ENCODE measurements around the gene KLHL25. TPM values are rescaled to one million over a fixed set of nuclear protein-coding genes. Genes with fewer than 3 reads are reported as not detected.
"Not testable (repeated sequence)": the region's sequence is repeated elsewhere in the genome, so short reads cannot be mapped to it uniquely, and the experiment has no call there.

Gene KLHL25
- total and polyA plus RNA-seq, 2 of the 13 experiments (the other 11 are each of a cell fraction or from before 2014, with no cell fraction given), result 3.7 to 8.2 TPM

DNA sequence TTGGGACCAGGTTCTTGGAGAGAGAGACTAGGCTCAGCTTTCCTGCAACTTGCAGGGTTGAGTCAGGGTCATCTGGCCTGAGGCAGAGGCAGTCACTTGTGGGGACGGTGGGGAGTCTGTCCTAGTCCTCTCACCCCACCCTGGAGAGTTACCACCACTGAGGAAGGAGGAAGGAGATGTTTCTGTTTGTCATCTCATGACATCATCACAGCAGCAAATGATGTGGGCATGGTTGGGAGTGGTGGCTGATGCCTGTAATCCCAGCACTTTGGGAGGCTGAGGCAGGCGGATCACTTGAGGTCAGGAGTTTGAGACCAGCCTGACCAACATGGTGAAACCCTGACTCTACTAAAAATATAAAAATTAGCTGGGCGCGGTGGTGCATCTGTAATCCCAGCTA is 35.0 kb upstream of the KLHL25 start:
- intact Hi-C loops (cut with micrococcal nuclease; ENCODE audit: unreplicated experiment), result loop anchor here (5.0 to 10.0 kb wide), 2 partner anchors 215 to 532 kb away; no protein-coding TSS in a partner anchor
- POLR2A ChIA-PET; H3K9me3 ChIP-seq (ENCODE audit: low read length); BruUV-seq (replicated peaks); ATAC-seq; H3K27ac ChIP-seq (ENCODE audit: extremely low read length, insufficient read depth, low read length); H3K9ac ChIP-seq (ENCODE audit: insufficient read depth, low read depth, low read length); H3K36me3 ChIP-seq (replicated peaks in 1 of 2; ENCODE audit: control insufficient read depth in 1 of 2, insufficient read depth in 2 of 2, low read length in 2 of 2); H3K4me1 ChIP-seq (ENCODE audit: insufficient read depth, low read length); FAIRE-seq; H3K4me3 ChIP-seq (replicated peaks in 1 of 3; ENCODE audit: insufficient read depth in 1 of 3, low read depth in 2 of 3, low read length in 3 of 3); H2AFZ ChIP-seq (ENCODE audit: low read length); H3K79me2 ChIP-seq (ENCODE audit: insufficient read depth, low read length); H3K4me2 ChIP-seq (ENCODE audit: low read depth, low read length); DNase-seq (ENCODE audit: low spot score); H4K20me1 ChIP-seq (ENCODE audit: insufficient read depth, low read length); TF ChIP-seq ATF7, CREB1 (CRISPR knock-in tag; IDR thresholded peaks at IDR 0.05): not testable (repeated sequence)
- H3K27me3 ChIP-seq (ENCODE audit: control insufficient read depth in 1 of 2, insufficient read depth in 2 of 2, low read length in 2 of 2), result peaks cover 1 to 18% of the 10 kb centered on the region in 2 experiments; a peak in 4 of 5 replicates
- TF ChIP-seq ATF7 (IDR thresholded peaks at IDR 0.05), result peak; percentile 74
- peak; percentile 77 for TF ChIP-seq CREB1 (IDR thresholded peaks at IDR 0.05)
- CTCF ChIA-PET (ENCODE audit: low intra/inter-chr PET ratio, low total read pairs), result interaction anchor here (3.6 kb wide), 1 partner anchor 100 kb away, joined by 37 read pairs; no protein-coding TSS in a partner anchor
- in situ Hi-C loops (cut with HindIII; ENCODE audit: extremely low pct_ligation_motif_present, low pct_unique_long_range_greater_than_20kb), result loop anchor here (5.0 to 25.0 kb wide), 3 partner anchors 102 to 542 kb away; no protein-coding TSS in a partner anchor
- 79% methylated on average over 3 of the region's 4 CpGs for whole genome bisulfite sequencing (ENCODE audit: low lambda C conversion rate)

GRCh38 chr15:85828874-85829273 is 34.1 kb upstream of the KLHL25 start:
- ChIA-PET POLR2A (no interaction called here), CTCF (ENCODE audit: low intra/inter-chr PET ratio, low total read pairs) (no interaction called here)
- peaks cover 1 to 18% of the 10 kb centered on the region in 2 experiments; a peak in 4 of 5 replicates for H3K27me3 ChIP-seq (ENCODE audit: control insufficient read depth in 1 of 2, insufficient read depth in 2 of 2, low read length in 2 of 2)
- in situ Hi-C loops (cut with HindIII; ENCODE audit: extremely low pct_ligation_motif_present, low pct_unique_long_range_greater_than_20kb) (loop anchor here (25.0 kb wide), 2 partner anchors 217 to 542 kb away; no protein-coding TSS in a partner anchor), intact Hi-C loops (cut with micrococcal nuclease; ENCODE audit: unreplicated experiment) (no loop called here)
- no peak overlapping the region for H3K27ac ChIP-seq (ENCODE audit: extremely low read length, insufficient read depth, low read length)
- H2AFZ ChIP-seq (ENCODE audit: low read length), result no peak overlapping the region
- FAIRE-seq (no peak), DNase-seq (ENCODE audit: low spot score) (no peak), ATAC-seq (no peak)
- no TSS peak for BruUV-seq (replicated peaks)
- peaks cover 8% of the 10 kb centered on the region for H3K4me1 ChIP-seq (ENCODE audit: insufficient read depth, low read length)
- 27% methylated on average over 4 of the region's 4 CpGs for WGBS (ENCODE audit: low lambda C conversion rate)
- H3K4me2 ChIP-seq (ENCODE audit: low read depth, low read length), result no peak overlapping the region
- no peaks in the 10 kb centered on the region for H3K79me2 ChIP-seq (ENCODE audit: insufficient read depth, low read length)
- no peaks in the 10 kb centered on the region for H3K36me3 ChIP-seq (replicated peaks in 1 of 2; ENCODE audit: control insufficient read depth in 1 of 2, insufficient read depth in 2 of 2, low read length in 2 of 2)
- no peak overlapping the region for H3K9ac ChIP-seq (ENCODE audit: insufficient read depth, low read depth, low read length)
- TF ChIP-seq, protein P1, sequence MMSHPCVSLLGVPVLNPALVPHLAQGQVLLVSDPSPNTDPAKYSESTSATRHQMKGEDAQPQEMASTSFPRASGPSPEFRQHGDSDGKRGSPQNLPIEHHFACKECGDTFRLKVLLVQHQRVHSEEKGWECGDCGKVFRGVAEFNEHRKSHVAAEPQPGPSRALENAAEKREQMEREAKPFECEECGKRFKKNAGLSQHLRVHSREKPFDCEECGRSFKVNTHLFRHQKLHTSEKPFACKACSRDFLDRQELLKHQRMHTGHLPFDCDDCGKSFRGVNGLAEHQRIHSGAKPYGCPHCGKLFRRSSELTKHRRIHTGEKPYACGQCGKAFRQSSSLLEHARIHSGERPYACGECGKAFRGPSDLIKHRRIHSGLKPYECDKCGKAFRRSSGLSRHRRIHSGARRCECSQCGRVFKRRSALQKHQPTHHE (CRISPR knock-in tag; IDR thresholded peaks at IDR 0.05; ENCODE audit: borderline replicate concordance), result no peak
- TF ChIP-seq ZNF382 (CRISPR knock-in tag; IDR thresholded peaks at IDR 0.05; ENCODE audit: borderline replicate concordance) (no peak), ATF5 (CRISPR knock-in tag; IDR thresholded peaks at IDR 0.05; ENCODE audit: low read depth) (no peak), YY1 (IDR thresholded peaks at IDR 0.05; ENCODE audit: insufficient read depth, insufficient replicate concordance, low read depth, low read length) (no peak), ZNF501 (CRISPR knock-in tag; IDR thresholded peaks at IDR 0.05) (no peak), CHD2 (IDR thresholded peaks at IDR 0.05; ENCODE audit: low read depth, low read length) (no peak), ZNF883 (CRISPR knock-in tag; IDR thresholded peaks at IDR 0.05; ENCODE audit: not compliant biosample characterization) (no peak), ERF (CRISPR knock-in tag; IDR thresholded peaks at IDR 0.05) (no peak), RXRA (CRISPR knock-in tag; IDR thresholded peaks at IDR 0.05) (no peak)
- TF ChIP-seq, protein P2, sequence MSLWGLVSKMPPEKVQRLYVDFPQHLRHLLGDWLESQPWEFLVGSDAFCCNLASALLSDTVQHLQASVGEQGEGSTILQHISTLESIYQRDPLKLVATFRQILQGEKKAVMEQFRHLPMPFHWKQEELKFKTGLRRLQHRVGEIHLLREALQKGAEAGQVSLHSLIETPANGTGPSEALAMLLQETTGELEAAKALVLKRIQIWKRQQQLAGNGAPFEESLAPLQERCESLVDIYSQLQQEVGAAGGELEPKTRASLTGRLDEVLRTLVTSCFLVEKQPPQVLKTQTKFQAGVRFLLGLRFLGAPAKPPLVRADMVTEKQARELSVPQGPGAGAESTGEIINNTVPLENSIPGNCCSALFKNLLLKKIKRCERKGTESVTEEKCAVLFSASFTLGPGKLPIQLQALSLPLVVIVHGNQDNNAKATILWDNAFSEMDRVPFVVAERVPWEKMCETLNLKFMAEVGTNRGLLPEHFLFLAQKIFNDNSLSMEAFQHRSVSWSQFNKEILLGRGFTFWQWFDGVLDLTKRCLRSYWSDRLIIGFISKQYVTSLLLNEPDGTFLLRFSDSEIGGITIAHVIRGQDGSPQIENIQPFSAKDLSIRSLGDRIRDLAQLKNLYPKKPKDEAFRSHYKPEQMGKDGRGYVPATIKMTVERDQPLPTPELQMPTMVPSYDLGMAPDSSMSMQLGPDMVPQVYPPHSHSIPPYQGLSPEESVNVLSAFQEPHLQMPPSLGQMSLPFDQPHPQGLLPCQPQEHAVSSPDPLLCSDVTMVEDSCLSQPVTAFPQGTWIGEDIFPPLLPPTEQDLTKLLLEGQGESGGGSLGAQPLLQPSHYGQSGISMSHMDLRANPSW (CRISPR knock-in tag; IDR thresholded peaks at IDR 0.05; ENCODE audit: borderline replicate concordance), result no peak
- H3K9me3 ChIP-seq (ENCODE audit: low read length), result no peaks in the 10 kb centered on the region
- no peak overlapping the region for H3K4me3 ChIP-seq (replicated peaks in 1 of 3; ENCODE audit: insufficient read depth in 1 of 3, low read depth in 2 of 3, low read length in 3 of 3)
- no peaks in the 10 kb centered on the region for H4K20me1 ChIP-seq (ENCODE audit: insufficient read depth, low read length)

All from HepG2 (cell line).